Left ventricle myocardium inferior (tissue), 1 donor: ENCODE measurements around the gene PIGC. TPM values are rescaled to one million over a fixed set of nuclear protein-coding genes. Genes with fewer than 3 reads are reported as not detected.

Experiments used
- DNase-seq: peaks from one replicate; pipeline ENCODE4 v3.0.0-alpha.2; 2020
- H3K27ac ChIP-seq: fragments of 200-600 bp; replicated peaks from 2 replicates; pipeline ENCODE4 v1.8.0; 2021
- H3K27me3 ChIP-seq: fragments of 200-600 bp; 2 replicates; pipeline ENCODE4 v1.8.0; 2021; ENCODE audit warnings: low read depth
- H3K36me3 ChIP-seq: fragments of 200-600 bp; 2 replicates; pipeline ENCODE4 v1.8.0; 2021
- H3K4me1 ChIP-seq: fragments of 200-600 bp; 2 replicates; pipeline ENCODE4 v1.8.0; 2021
- H3K4me3 ChIP-seq: fragments of 200-600 bp; 2 replicates; pipeline ENCODE4 v1.8.0; 2021; ENCODE audit warnings: mild to moderate bottlenecking, moderate library complexity
- H3K9me3 ChIP-seq: fragments of 200-600 bp; replicated peaks from 2 replicates; pipeline ENCODE4 v1.8.0; 2021
- intact Hi-C: fragments of 100-400 bp; cut with micrococcal nuclease; formaldehyde crosslinking; loops from one replicate; pipeline ENCODE4 v1.11.0; 2022
- total RNA-seq: library from RNA; stranded (reverse); fragmentation: NEBNext Ultra II Directional; extraction: Animal tissue kit (Norgen Biotek cat#: 25700); gene quantifications from one replicate; pipeline ENCODE4 v1.2.1, GENCODE V29; 2021
- TF ChIP-seq, protein P1 (sequence below): fragments of 200-600 bp; IDR thresholded peaks from 2 replicates; pipeline ENCODE4 v1.8.0; 2021; ENCODE audit warnings: antibody characterized with exemption, mild to moderate bottlenecking, borderline replicate concordance
- donor health status: DM: no; HTN: yes; CAD: no; lungs with severe emphysema.

PIGC gene
- total RNA-seq, 1 donor from 2014 or later, result 15.4 TPM

DNA sequence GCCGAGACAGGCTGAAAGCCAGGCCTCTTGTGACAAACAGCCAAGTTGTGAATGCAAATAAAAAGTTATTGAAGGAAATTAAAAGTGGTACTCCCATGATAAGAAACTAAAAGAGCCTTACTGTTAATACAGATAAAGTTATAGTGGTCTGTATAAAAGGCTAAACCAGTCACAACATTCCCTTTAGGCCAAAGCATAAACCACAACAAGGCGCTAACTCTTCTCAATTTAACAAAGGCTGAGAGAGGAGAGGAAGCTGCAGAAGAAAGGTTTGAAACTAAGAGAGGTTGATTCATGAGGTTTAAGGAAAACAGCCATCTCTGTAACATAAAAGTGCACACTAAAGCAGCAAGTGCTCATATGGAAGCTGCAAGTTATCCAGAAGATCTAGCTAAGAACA lies 12.7 kb downstream of the PIGC start:
- no peak for DNase-seq
- no peaks in the 10 kb centered on the region for H3K36me3 ChIP-seq
- TF ChIP-seq, protein P1, sequence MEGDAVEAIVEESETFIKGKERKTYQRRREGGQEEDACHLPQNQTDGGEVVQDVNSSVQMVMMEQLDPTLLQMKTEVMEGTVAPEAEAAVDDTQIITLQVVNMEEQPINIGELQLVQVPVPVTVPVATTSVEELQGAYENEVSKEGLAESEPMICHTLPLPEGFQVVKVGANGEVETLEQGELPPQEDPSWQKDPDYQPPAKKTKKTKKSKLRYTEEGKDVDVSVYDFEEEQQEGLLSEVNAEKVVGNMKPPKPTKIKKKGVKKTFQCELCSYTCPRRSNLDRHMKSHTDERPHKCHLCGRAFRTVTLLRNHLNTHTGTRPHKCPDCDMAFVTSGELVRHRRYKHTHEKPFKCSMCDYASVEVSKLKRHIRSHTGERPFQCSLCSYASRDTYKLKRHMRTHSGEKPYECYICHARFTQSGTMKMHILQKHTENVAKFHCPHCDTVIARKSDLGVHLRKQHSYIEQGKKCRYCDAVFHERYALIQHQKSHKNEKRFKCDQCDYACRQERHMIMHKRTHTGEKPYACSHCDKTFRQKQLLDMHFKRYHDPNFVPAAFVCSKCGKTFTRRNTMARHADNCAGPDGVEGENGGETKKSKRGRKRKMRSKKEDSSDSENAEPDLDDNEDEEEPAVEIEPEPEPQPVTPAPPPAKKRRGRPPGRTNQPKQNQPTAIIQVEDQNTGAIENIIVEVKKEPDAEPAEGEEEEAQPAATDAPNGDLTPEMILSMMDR, result no peak
- intact Hi-C loops, result no loop called here
- H3K4me1 ChIP-seq, result no peaks in the 10 kb centered on the region
- no peak overlapping the region for H3K4me3 ChIP-seq
- H3K27me3 ChIP-seq, result no peaks in the 10 kb centered on the region
- no peak overlapping the region for H3K27ac ChIP-seq
- H3K9me3 ChIP-seq, result peaks cover 3% of the 10 kb centered on the region

DNA sequence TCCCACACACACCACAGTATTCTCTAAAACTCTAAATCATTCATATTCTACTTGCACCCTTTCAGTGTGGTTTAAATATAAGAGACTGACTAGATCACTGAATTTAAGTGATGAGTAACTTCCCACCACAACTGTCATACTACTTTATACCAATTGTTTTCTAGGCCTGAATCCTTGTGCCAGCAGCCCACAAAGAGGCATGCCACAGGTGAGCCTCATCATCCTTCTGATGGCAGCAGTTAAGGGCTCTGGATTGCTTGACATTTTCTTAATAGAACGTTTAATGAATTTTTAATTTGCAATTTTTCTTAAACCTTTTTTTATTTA lies 13.8 kb downstream of the PIGC start:
- TF ChIP-seq, protein P1, result no peak
- Histone ChIP-seq H3K27ac (no peak overlapping the region), H3K36me3 (no peaks in the 10 kb centered on the region), H3K4me3 (no peak overlapping the region), H3K27me3 (no peaks in the 10 kb centered on the region), H3K9me3 (no peaks in the 10 kb centered on the region), H3K4me1 (no peaks in the 10 kb centered on the region)
- intact Hi-C loops, result no loop called here
- no peak for DNase-seq

DNA sequence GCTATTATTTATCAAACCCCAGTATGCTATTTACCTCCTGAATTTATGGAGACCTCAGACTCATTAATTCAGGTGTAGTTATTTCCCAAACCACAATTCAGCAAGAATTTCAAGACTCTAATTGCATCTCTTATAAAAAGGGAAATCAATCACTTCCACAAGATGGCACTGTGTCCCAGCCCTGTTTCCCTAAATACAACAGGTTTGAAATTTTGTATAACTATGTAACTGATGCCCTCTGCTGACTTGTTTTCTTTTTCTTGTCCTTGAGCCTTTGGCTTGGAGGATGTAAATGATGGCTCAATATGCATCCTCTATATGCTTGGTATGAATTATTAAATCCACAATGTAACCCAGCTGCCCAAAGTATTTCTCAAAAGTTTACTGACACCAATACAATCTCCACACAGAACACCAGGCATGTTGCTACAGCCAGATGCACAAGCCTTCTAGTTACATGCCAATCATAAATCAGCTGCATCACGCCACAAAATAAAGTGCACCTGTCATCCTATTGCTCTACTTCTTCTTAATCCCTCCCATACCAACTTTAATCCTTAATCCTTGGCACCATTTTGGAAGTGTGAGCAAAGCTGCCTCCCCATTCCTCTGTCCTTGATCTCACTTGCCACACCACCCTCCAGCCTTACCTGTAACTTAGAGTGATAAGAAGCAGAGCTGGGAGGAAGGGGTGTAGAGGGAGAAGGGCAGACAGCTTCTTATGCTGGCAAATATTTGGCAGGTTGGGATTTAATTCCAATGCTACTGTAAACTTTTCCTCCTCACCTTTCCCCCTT lies 14.3 kb downstream of the PIGC start:
- intact Hi-C loops, result loop anchor here (10.0 kb wide), 1 partner anchor 65 kb away; no protein-coding TSS in a partner anchor

DNA sequence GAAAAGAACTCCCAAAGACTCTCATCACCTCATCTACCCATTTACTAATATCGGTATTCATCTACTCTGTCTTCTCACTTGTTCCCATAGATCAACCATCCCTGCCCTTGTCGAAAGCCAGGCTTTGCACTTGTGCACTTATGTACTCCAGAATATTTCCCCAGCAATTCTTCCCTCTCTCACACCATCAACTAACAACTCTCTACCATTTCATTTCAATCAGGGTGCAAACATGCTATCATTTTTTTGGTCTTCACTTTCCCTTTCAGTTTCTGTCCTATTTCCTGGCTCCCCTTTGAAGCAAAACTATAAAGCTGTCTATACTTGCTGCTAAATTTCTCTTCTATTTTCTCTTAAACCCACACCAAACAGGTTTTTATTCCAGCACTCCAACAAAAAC lies 16.7 kb downstream of the PIGC start:
- Histone ChIP-seq H3K9me3 (no peaks in the 10 kb centered on the region), H3K4me3 (no peak overlapping the region), H3K4me1 (peaks cover under 1% of the 10 kb centered on the region), H3K27me3 (no peaks in the 10 kb centered on the region), H3K27ac (no peak overlapping the region), H3K36me3 (no peaks in the 10 kb centered on the region)
- no peak for DNase-seq
- TF ChIP-seq, protein P1, result no peak
- intact Hi-C loops, result loop anchor here (10.0 kb wide), 1 partner anchor 62 kb away; no protein-coding TSS in a partner anchor

More for the DNA sequence above, 14.3 kb downstream of the PIGC start:
- H3K36me3 ChIP-seq, result no peaks in the 10 kb centered on the region
- H3K27ac ChIP-seq, result no peak overlapping the region
- H3K9me3 ChIP-seq, result no peaks in the 10 kb centered on the region
- H3K4me3 ChIP-seq, result no peak overlapping the region
- DNase-seq, result no peak
- TF ChIP-seq, protein P1, result peak; percentile 74
- H3K4me1 ChIP-seq, result no peaks in the 10 kb centered on the region
- no peaks in the 10 kb centered on the region for H3K27me3 ChIP-seq

DNA sequence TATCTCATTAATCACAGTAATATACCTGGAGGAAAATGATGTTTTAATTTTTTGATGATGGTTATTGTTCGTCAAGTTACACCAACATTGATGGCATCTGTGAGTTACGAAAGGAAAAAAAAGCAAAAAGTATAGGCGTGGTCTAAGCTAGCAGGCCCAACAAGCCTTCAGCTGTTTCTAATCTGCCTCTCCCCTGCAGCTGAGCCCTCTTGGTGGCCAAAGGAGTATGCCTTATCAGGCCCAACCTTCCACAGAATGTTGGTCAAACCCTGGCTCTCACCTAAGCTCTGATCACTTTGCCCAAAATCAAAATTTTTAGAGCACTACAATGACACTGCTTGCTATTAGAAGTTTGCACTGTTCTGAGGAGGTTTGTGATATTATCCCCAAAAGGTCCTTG lies 18.5 kb downstream of the PIGC start:
- Histone ChIP-seq H3K36me3 (no peaks in the 10 kb centered on the region), H3K4me3 (no peak overlapping the region), H3K9me3 (no peaks in the 10 kb centered on the region), H3K27ac (no peak overlapping the region), H3K27me3 (no peaks in the 10 kb centered on the region), H3K4me1 (peaks cover 7% of the 10 kb centered on the region)
- DNase-seq, result no peak
- intact Hi-C loops, result loop anchor here (10.0 kb wide), 1 partner anchor 61 kb away; no protein-coding TSS in a partner anchor
- TF ChIP-seq, protein P1, result no peak
